OCI-LY3 (cell line): ENCODE results near the gene MMP2.

ENCODE experiments used
- H2AFZ ChIP-seq: fragments of 200-600, 300-600 bp; shearing (Covaris generic); 2 replicates; pipeline ENCODE4 v1.6.0; 2014; ENCODE audit warnings: antibody characterized with exemption, low read depth, low read length
- H3K27ac ChIP-seq: fragments of 200-600, 300-600 bp; sonication (generic); 2 replicates; pipeline ENCODE4 v1.5.1; 2014; ENCODE audit warnings: mild to moderate bottlenecking, low read length, moderate library complexity, mixed read lengths
- H3K27me3 ChIP-seq: fragments of 200-600, 300-600 bp; sonication (generic); 2 replicates; pipeline ENCODE4 v1.6.1; 2014; ENCODE audit warnings: low read depth, low read length, mixed read lengths
- H3K36me3 ChIP-seq: fragments of 200-600, 300-600 bp; sonication (generic); replicated peaks from 2 replicates; pipeline ENCODE3; 2014; ENCODE audit warnings: low read depth, low read length, mixed read lengths
- H3K4me1 ChIP-seq: fragments of 300-600, 200-600 bp; sonication (generic); 2 replicates; pipeline ENCODE4 v1.6.1; 2014; ENCODE audit warnings: low read length, mixed read lengths
- H3K4me2 ChIP-seq: fragments of 200-600, 300-600 bp; sonication (generic); 2 replicates; pipeline ENCODE4 v1.6.1; 2014; ENCODE audit warnings: low read length, mixed read lengths
- H3K4me3 ChIP-seq: fragments of 300-600, 200-600 bp; sonication (generic); 2 replicates; pipeline ENCODE4 v1.5.1; 2014; ENCODE audit warnings: antibody characterized with exemption, mild to moderate bottlenecking, low read length, moderate library complexity
- H3K79me2 ChIP-seq: fragments of 300-600, 200-600 bp; shearing (Covaris generic); 2 replicates; pipeline ENCODE4 v1.6.1; 2014; ENCODE audit warnings: mild to moderate bottlenecking, low read length, mixed read lengths
- H3K9ac ChIP-seq: fragments of 300-600, 200-600 bp; shearing (Covaris generic); 2 replicates; pipeline ENCODE4 v1.6.0; 2014; ENCODE audit warnings: mild to moderate bottlenecking, low read length, moderate library complexity
- H3K9me3 ChIP-seq: fragments of 200-600, 300-600 bp; shearing (Covaris generic); 2 replicates; pipeline ENCODE4 v1.6.1; 2014; ENCODE audit warnings: low read length, mixed read lengths; ENCODE audit not compliant: insufficient read depth
- H4K20me1 ChIP-seq: fragments of 200-600, 300-600 bp; sonication (generic); 2 replicates; pipeline ENCODE4 v1.6.1; 2016; ENCODE audit warnings: low read length, mixed read lengths; ENCODE audit not compliant: insufficient read depth
- CTCF ChIP-seq: fragments of 200-600, 300-600 bp; sonication (generic); IDR thresholded peaks from 2 replicates; pipeline ENCODE4 v1.5.1; 2014; ENCODE audit warnings: antibody characterized with exemption, low read length, low read depth
- EZH2phosphoT487 ChIP-seq: fragments of 200-600 bp; shearing (Covaris generic); IDR thresholded peaks from 2 replicates; pipeline ENCODE4 v1.6.1; 2018; ENCODE audit warnings: antibody characterized with exemption, mixed run types, low read depth

MMP2 gene

GRCh38 chr16:55543472-55543871, 64.5 kb downstream of the MMP2 start:
- Histone ChIP-seq H3K27me3 (no peaks in the 10 kb centered on the region; the same call in 1 of the 2 replicates), H3K4me1 (no peaks in the 10 kb centered on the region), H3K9me3 (no peaks in the 10 kb centered on the region), H3K9ac (no peak overlapping the region), H3K27ac (no peak overlapping the region), H3K4me2 (no peak overlapping the region), H3K36me3 (no peaks in the 10 kb centered on the region), H3K4me3 (no peak overlapping the region), H3K79me2 (no peaks in the 10 kb centered on the region), H2AFZ (no peak overlapping the region), H4K20me1 (no peaks in the 10 kb centered on the region)
- TF ChIP-seq CTCF: no peak; the same call in 1 of the 2 replicates
- no peak for TF ChIP-seq EZH2phosphoT487

GRCh38 chr16:55552621-55553020, 73.6 kb downstream of the MMP2 start:
- no peaks in the 10 kb centered on the region for H3K36me3 ChIP-seq
- H2AFZ ChIP-seq: no peak overlapping the region
- no peak overlapping the region for H3K4me3 ChIP-seq
- H3K4me1 ChIP-seq: no peaks in the 10 kb centered on the region
- no peak overlapping the region for H3K9ac ChIP-seq
- no peaks in the 10 kb centered on the region for H4K20me1 ChIP-seq
- TF ChIP-seq EZH2phosphoT487: no peak
- H3K27me3 ChIP-seq: peaks cover 5% of the 10 kb centered on the region; the same call in 1 of the 2 replicates
- no peaks in the 10 kb centered on the region for H3K79me2 ChIP-seq
- no peaks in the 10 kb centered on the region for H3K9me3 ChIP-seq
- H3K4me2 ChIP-seq: no peak overlapping the region
- no peak overlapping the region for H3K27ac ChIP-seq

GRCh38 chr16:55555436-55555835, 76.4 kb downstream of the MMP2 start:
- Histone ChIP-seq H2AFZ (no peak overlapping the region), H3K27ac (no peak overlapping the region), H3K4me3 (no peak overlapping the region), H3K9me3 (no peaks in the 10 kb centered on the region), H3K27me3 (no peaks in the 10 kb centered on the region), H3K36me3 (no peaks in the 10 kb centered on the region), H3K79me2 (no peaks in the 10 kb centered on the region), H4K20me1 (no peaks in the 10 kb centered on the region), H3K4me1 (no peaks in the 10 kb centered on the region), H3K4me2 (no peak overlapping the region), H3K9ac (no peak overlapping the region)
- TF ChIP-seq EZH2phosphoT487: no peak
- TF ChIP-seq CTCF: no peak
